Measurements from ENCODE around the gene CLDN4.
"Not testable (repeated sequence)": the region's sequence is repeated elsewhere in the genome, so short reads cannot be mapped to it uniquely, and the experiment has no call there.

The CLDN4 gene

GRCh38 chr7:73844131-73844547, 13.3 kb downstream of the CLDN4 start:
- DNase-seq = no peak

- no peak for DNase-seq
Observed at GRCh38 chr7:73844848-73845460, 14.2 kb downstream of the CLDN4 start.

- DNase-seq = not testable (repeated sequence)
Observed at GRCh38 chr7:73845701-73846195, 15.0 kb downstream of the CLDN4 start.

GRCh38 chr7:73847941-73848723, 17.3 kb downstream of the CLDN4 start:
- no peak for DNase-seq

- no peak for DNase-seq
Observed at GRCh38 chr7:73850781-73851207, 20.0 kb downstream of the CLDN4 start.

GRCh38 chr7:73851410-73852338, 20.9 kb downstream of the CLDN4 start:
- no peak for DNase-seq

- DNase-seq = no peak
Observed at GRCh38 chr7:73852500-73852899, 21.7 kb downstream of the CLDN4 start.

- no peak for DNase-seq
Observed at GRCh38 chr7:73856941-73857340, 26.1 kb downstream of the CLDN4 start.

GRCh38 chr7:73858807-73859206, 28.0 kb downstream of the CLDN4 start:
- no peak for DNase-seq

GRCh38 chr7:73860859-73861258, 30.1 kb downstream of the CLDN4 start, which contains the start of gene TMEM270:
Gene TMEM270 (plus strand): TSS chr7:73861159. CDS start chr7:73861195, 36 bp downstream.
- no peak for DNase-seq

GRCh38 chr7:73861305-73861704, 30.5 kb downstream of the CLDN4 start:
- no peak for DNase-seq

- DNase-seq = no peak
Observed at GRCh38 chr7:73864981-73865711, 34.4 kb downstream of the CLDN4 start.

- DNase-seq = no peak
Observed at GRCh38 chr7:73865738-73866445, 35.1 kb downstream of the CLDN4 start.

- no peak for DNase-seq
Observed at GRCh38 chr7:73866446-73866767, 35.6 kb downstream of the CLDN4 start.

- no peak for DNase-seq
Observed at GRCh38 chr7:73869011-73869798, 38.4 kb downstream of the CLDN4 start.

- DNase-seq = no peak
Observed at GRCh38 chr7:73870041-73870492, 39.3 kb downstream of the CLDN4 start.

- DNase-seq = no peak
Observed at GRCh38 chr7:73871163-73872011, 40.6 kb downstream of the CLDN4 start.

- no peak for DNase-seq
Observed at GRCh38 chr7:73872056-73872908, 41.5 kb downstream of the CLDN4 start.

- DNase-seq = no peak
Observed at GRCh38 chr7:73876361-73876760, 45.6 kb downstream of the CLDN4 start.

Data from cerebellar nuclear complex (tissue), 1 donor.